Measurements from ENCODE around the gene NCOA3. TPM values are rescaled to one million over a fixed set of nuclear protein-coding genes. Genes with fewer than 3 reads are reported as not detected.
"Not testable (repeated sequence)": the region's sequence is repeated elsewhere in the genome, so short reads cannot be mapped to it uniquely, and the experiment has no call there.

The NCOA3 gene
- total and polyA plus RNA-seq, 2 of the 8 experiments (the other 6 are each of a cell fraction or from before 2014, with no cell fraction given) = 7.9 to 24.7 TPM

- Histone ChIP-seq H2BK15ac (ENCODE audit: low read length) (no peak overlapping the region), H3K23me2 (ENCODE audit: low read depth, low read length) (no peaks in the 10 kb centered on the region), H3K27ac (ENCODE audit: low read depth, low read length) (no peak overlapping the region), H3K79me2 (ENCODE audit: control insufficient read depth in 1 of 2, insufficient read depth in 2 of 2, low read length in 2 of 2) (peaks cover 0 to 84% of the 10 kb centered on the region in 2 experiments; a peak in 3 of 4 replicates), H3K27me3 (replicated peaks in 1 of 4; ENCODE audit: control insufficient read depth in 3 of 4, extremely low read depth in 1 of 4, insufficient read depth in 3 of 4, low read length in 3 of 4) (no peaks in the 10 kb centered on the region), H3K79me1 (ENCODE audit: low read depth, low read length) (no peaks in the 10 kb centered on the region; the same call in 1 of the 2 replicates), H2AK5ac (ENCODE audit: low read depth, low read length) (no peak overlapping the region), H3K23ac (ENCODE audit: insufficient read length) (no peak overlapping the region), H3K14ac (ENCODE audit: insufficient read length) (no peak overlapping the region), H4K8ac (ENCODE audit: extremely low read depth, insufficient read depth, low read length) (no peak overlapping the region), H4K20me1 (replicated peaks in 1 of 2; ENCODE audit: control insufficient read depth in 1 of 2, insufficient read depth in 2 of 2, low read length in 2 of 2) (peaks cover 0 to 4% of the 10 kb centered on the region in 2 experiments), H3K4me2 (ENCODE audit: insufficient read depth in 1 of 2, low read depth in 2 of 2, low read length in 2 of 2) (no peak overlapping the region), H2BK5ac (ENCODE audit: low read depth, low read length) (no peak overlapping the region), H4K5ac (ENCODE audit: insufficient read length, low read depth, low read length) (no peak overlapping the region), H4K91ac (replicated peaks; ENCODE audit: insufficient read length, low read length) (no peak overlapping the region), H3K9me3 (ENCODE audit: insufficient read depth in 2 of 2, low read depth in 1 of 2, low read length in 1 of 2) (no peaks in the 10 kb centered on the region), H3K56ac (replicated peaks; ENCODE audit: insufficient read length, low read depth, low read length) (no peak overlapping the region), H3K18ac (ENCODE audit: extremely low read depth, low read length) (no peak overlapping the region), H3K36me3 (ENCODE audit: control insufficient read depth in 2 of 4, insufficient read depth in 4 of 4, low read length in 3 of 4) (peaks cover 0 to under 1% (median 0%) of the 10 kb centered on the region in 4 experiments; a peak in 2 of 8 replicates), H3K4me3 (ENCODE audit: extremely low read depth in 1 of 4, insufficient read depth in 2 of 4, low read depth in 3 of 4, low read length in 4 of 4) (no peak overlapping the region), H2AFZ (ENCODE audit: low read length) (no peak overlapping the region), H3K4me1 (replicated peaks in 1 of 4; ENCODE audit: control insufficient read depth in 3 of 4, insufficient read depth in 4 of 4, low read length in 3 of 4) (peaks cover 0 to 15% (median 14%) of the 10 kb centered on the region in 4 experiments; a peak in 5 of 7 replicates), H2BK12ac (ENCODE audit: low read depth, low read length) (no peak overlapping the region), H3K9ac (replicated peaks in 1 of 4; ENCODE audit: extremely low read depth in 1 of 4, low read depth in 3 of 4, low read length in 3 of 4) (no peak overlapping the region), H2BK20ac (ENCODE audit: low read length) (no peak overlapping the region), H3K4ac (replicated peaks; ENCODE audit: insufficient read length, low read depth, low read length) (no peak overlapping the region), H2BK120ac (replicated peaks; ENCODE audit: low read depth, low read length) (no peak overlapping the region)
- DNase-seq (ENCODE audit: low read depth in 1 of 2, low spot score in 2 of 2) (no peak), FAIRE-seq (no peak)
- 85% methylated on average over 1 of the region's 1 CpG; no CpG with 5 or more reads in 1 of the 2 experiments for WGBS, 2 experiments (ENCODE audit: extremely low coverage in 1 of 2, insufficient coverage in 1 of 2, insufficient read length in 1 of 2, insufficient replicate concordance in 2 of 2, low coverage in 1 of 2, low lambda C conversion rate in 2 of 2, missing lambda C conversion rate in 1 of 2)
- ChIA-PET POLR2A (ENCODE audit: partially characterized antibody) (interaction anchor here (1.3 kb wide), 1 partner anchor 10 kb away, joined by 4 read pairs; no protein-coding TSS in a partner anchor), CTCF (ENCODE audit: partially characterized antibody) (interaction anchor here (0.6 to 1.5 kb wide), 6 partner anchors 37 to 85 kb away, joined by 3 to 10 read pairs (median 3); no protein-coding TSS in a partner anchor)
- TF ChIP-seq TAF1 (IDR thresholded peaks at IDR 0.05; ENCODE audit: low read depth, low read length) = no peak
These were observed 76.9 kb downstream of the NCOA3 start for GRCh38 chr20:47578543-47578942.

- H3K27me3 ChIP-seq (replicated peaks in 1 of 4; ENCODE audit: control insufficient read depth in 3 of 4, extremely low read depth in 1 of 4, insufficient read depth in 3 of 4, low read length in 3 of 4); FAIRE-seq; H3K9ac ChIP-seq (replicated peaks in 1 of 4; ENCODE audit: extremely low read depth in 1 of 4, low read depth in 3 of 4, low read length in 3 of 4); H2BK5ac ChIP-seq (ENCODE audit: low read depth, low read length); H3K79me1 ChIP-seq (ENCODE audit: low read depth, low read length); H4K8ac ChIP-seq (ENCODE audit: extremely low read depth, insufficient read depth, low read length); H4K91ac ChIP-seq (replicated peaks; ENCODE audit: insufficient read length, low read length); H3K23ac ChIP-seq (ENCODE audit: insufficient read length); H3K9me3 ChIP-seq (ENCODE audit: insufficient read depth in 2 of 2, low read depth in 1 of 2, low read length in 1 of 2); H3K36me3 ChIP-seq (ENCODE audit: control insufficient read depth in 2 of 4, insufficient read depth in 4 of 4, low read length in 3 of 4); H3K18ac ChIP-seq (ENCODE audit: extremely low read depth, low read length); H4K5ac ChIP-seq (ENCODE audit: insufficient read length, low read depth, low read length); H2BK20ac ChIP-seq (ENCODE audit: low read length); H2BK12ac ChIP-seq (ENCODE audit: low read depth, low read length); H2BK120ac ChIP-seq (replicated peaks; ENCODE audit: low read depth, low read length); H3K14ac ChIP-seq (ENCODE audit: insufficient read length); H3K23me2 ChIP-seq (ENCODE audit: low read depth, low read length); H3K27ac ChIP-seq (ENCODE audit: low read depth, low read length); DNase-seq (ENCODE audit: low read depth in 1 of 2, low spot score in 2 of 2); H3K4me3 ChIP-seq (ENCODE audit: extremely low read depth in 1 of 4, insufficient read depth in 2 of 4, low read depth in 3 of 4, low read length in 4 of 4); H3K4me2 ChIP-seq (ENCODE audit: insufficient read depth in 1 of 2, low read depth in 2 of 2, low read length in 2 of 2); H2AK5ac ChIP-seq (ENCODE audit: low read depth, low read length); H3K4ac ChIP-seq (replicated peaks; ENCODE audit: insufficient read length, low read depth, low read length); H3K4me1 ChIP-seq (replicated peaks in 1 of 4; ENCODE audit: control insufficient read depth in 3 of 4, insufficient read depth in 4 of 4, low read length in 3 of 4); H4K20me1 ChIP-seq (replicated peaks in 1 of 2; ENCODE audit: control insufficient read depth in 1 of 2, insufficient read depth in 2 of 2, low read length in 2 of 2); H2AFZ ChIP-seq (ENCODE audit: low read length); POLR2A ChIA-PET (ENCODE audit: partially characterized antibody); H3K56ac ChIP-seq (replicated peaks; ENCODE audit: insufficient read length, low read depth, low read length); H2BK15ac ChIP-seq (ENCODE audit: low read length): not testable (repeated sequence)
- H3K79me2 ChIP-seq (ENCODE audit: control insufficient read depth in 1 of 2, insufficient read depth in 2 of 2, low read length in 2 of 2) = peaks cover 0 to 64% of the 10 kb centered on the region in 2 experiments; a peak in 3 of 4 replicates
- 83% methylated on average over 7 of the region's 7 CpGs; no CpG with 5 or more reads in 1 of the 2 experiments for WGBS, 2 experiments (ENCODE audit: extremely low coverage in 1 of 2, insufficient coverage in 1 of 2, insufficient read length in 1 of 2, insufficient replicate concordance in 2 of 2, low coverage in 1 of 2, low lambda C conversion rate in 2 of 2, missing lambda C conversion rate in 1 of 2)
- CTCF ChIA-PET (ENCODE audit: partially characterized antibody) = interaction anchor here (1.0 kb wide), 1 partner anchor 24 kb away, joined by 3 read pairs; no protein-coding TSS in a partner anchor
These were observed 79.0 kb downstream of the NCOA3 start for GRCh38 chr20:47580686-47581085.
